ENCODE results near the gene GXYLT2. TPM values are rescaled to one million over a fixed set of nuclear protein-coding genes. Genes with fewer than 3 reads are reported as not detected.
A peak's percentile ranks its signal among the peaks of the same experiment; 100 is the strongest.

The GXYLT2 gene
- total and polyA plus RNA-seq, 2 of the 13 experiments (the other 11 are each of a cell fraction or from before 2014, with no cell fraction given): 4.3 to 6.9 TPM

- TF ChIP-seq HNF1A (IDR thresholded peaks at IDR 0.05; ENCODE audit: low read depth): no peak
- TF ChIP-seq HNF1A (CRISPR knock-in tag; IDR thresholded peaks at IDR 0.05; ENCODE audit: borderline replicate concordance): peak; percentile 56; the same call in 1 of the 2 replicates
- no peak for TF ChIP-seq ZNF121 (CRISPR knock-in tag; IDR thresholded peaks at IDR 0.05)
- peak; percentile 41; the same call in 1 of the 2 replicates for TF ChIP-seq ZNF768 (CRISPR knock-in tag; IDR thresholded peaks at IDR 0.05)
- peak; percentile 81; the same call in 1 of the 2 replicates for TF ChIP-seq ZNF563 (CRISPR knock-in tag; IDR thresholded peaks at IDR 0.05)
- peak; percentile 75 for TF ChIP-seq NR2C2 (CRISPR knock-in tag; IDR thresholded peaks at IDR 0.05; ENCODE audit: borderline replicate concordance)
- no peak for TF ChIP-seq ZNF629 (CRISPR knock-in tag; conservative IDR thresholded peaks at IDR 0.05)
- 0 out of 2 replicates have a peak, but pooled peaks have one; percentile 30 for TF ChIP-seq JUN (CRISPR knock-in tag; IDR thresholded peaks at IDR 0.05)
- TF ChIP-seq ZNF337 (CRISPR knock-in tag; IDR thresholded peaks at IDR 0.05; ENCODE audit: borderline replicate concordance, low read depth): no peak
- peak; percentile 73; the same call in 1 of the 2 replicates for TF ChIP-seq ZNF275 (CRISPR knock-in tag; IDR thresholded peaks at IDR 0.05; ENCODE audit: borderline replicate concordance)
- no peak for TF ChIP-seq ZFP62 (CRISPR knock-in tag; IDR thresholded peaks at IDR 0.05)
- no peak for TF ChIP-seq SYNCRIP (IDR thresholded peaks at IDR 0.05; ENCODE audit: insufficient read depth, low read depth, low read length)
- TF ChIP-seq ZNF761 (CRISPR knock-in tag; conservative IDR thresholded peaks at IDR 0.05): peak; percentile 94
- TF ChIP-seq, protein P1, sequence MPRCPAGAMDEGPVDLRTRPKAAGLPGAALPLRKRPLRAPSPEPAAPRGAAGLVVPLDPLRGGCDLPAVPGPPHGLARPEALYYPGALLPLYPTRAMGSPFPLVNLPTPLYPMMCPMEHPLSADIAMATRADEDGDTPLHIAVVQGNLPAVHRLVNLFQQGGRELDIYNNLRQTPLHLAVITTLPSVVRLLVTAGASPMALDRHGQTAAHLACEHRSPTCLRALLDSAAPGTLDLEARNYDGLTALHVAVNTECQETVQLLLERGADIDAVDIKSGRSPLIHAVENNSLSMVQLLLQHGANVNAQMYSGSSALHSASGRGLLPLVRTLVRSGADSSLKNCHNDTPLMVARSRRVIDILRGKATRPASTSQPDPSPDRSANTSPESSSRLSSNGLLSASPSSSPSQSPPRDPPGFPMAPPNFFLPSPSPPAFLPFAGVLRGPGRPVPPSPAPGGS (CRISPR knock-in tag; IDR thresholded peaks at IDR 0.05): peak; percentile 84; the same call in 1 of the 2 replicates
- peak; percentile 69; the same call in 1 of the 2 replicates for TF ChIP-seq ZFY (CRISPR knock-in tag; IDR thresholded peaks at IDR 0.05)
- peak; percentile 53 for TF ChIP-seq DBP (CRISPR knock-in tag; IDR thresholded peaks at IDR 0.05; ENCODE audit: not compliant biosample characterization)
- 0 out of 2 replicates have a peak, but pooled peaks have one; percentile 25 for TF ChIP-seq ZNF678 (CRISPR knock-in tag; IDR thresholded peaks at IDR 0.05)
- peak; percentile 100 for TF ChIP-seq SAP130 (CRISPR knock-in tag; IDR thresholded peaks at IDR 0.05; ENCODE audit: low read depth)
- TF ChIP-seq NFRKB (IDR thresholded peaks at IDR 0.05): no peak
These were observed 39.8 kb upstream of the GXYLT2 start, which contains the start of gene SHQ1 (continued) for GRCh38 chr3:72847751-72848702.

Measured in HepG2 (cell line).